Nephron progenitor cell (in vitro differentiated cells): ENCODE results near the gene CLEC16A.

Experiments
- DNase-seq: peaks from one replicate; pipeline ENCODE4 v3.0.0; 2021
- H3K27ac Mint-ChIP-seq: 2 replicates; pipeline ENCODE4 v1.8.0; 2021; ENCODE audit warnings: mild to moderate bottlenecking, moderate library complexity, mixed read lengths
- H3K27me3 Mint-ChIP-seq: 2 replicates; pipeline ENCODE4 v1.8.0; 2021; ENCODE audit warnings: mild to moderate bottlenecking, low read depth, mixed read lengths; ENCODE audit not compliant: poor library complexity
- H3K36me3 Mint-ChIP-seq: 2 replicates; pipeline ENCODE4 v1.8.0; 2021; ENCODE audit warnings: low read depth, mixed read lengths
- H3K4me1 Mint-ChIP-seq: 2 replicates; pipeline ENCODE4 v1.8.0; 2021; ENCODE audit warnings: mixed read lengths
- H3K4me3 Mint-ChIP-seq: 2 replicates; pipeline ENCODE4 v1.8.0; 2021; ENCODE audit warnings: mild to moderate bottlenecking, moderate library complexity, mixed read lengths
- H3K9me3 Mint-ChIP-seq: 2 replicates; pipeline ENCODE4 v1.8.0; 2021; ENCODE audit warnings: mild to moderate bottlenecking, moderate library complexity, mixed read lengths
- TF ChIP-seq, protein P1 (sequence below): fragments of 200-600 bp; sonication (generic); IDR thresholded peaks from 2 replicates; pipeline ENCODE4 v1.5.0; 2021; ENCODE audit warnings: antibody characterized with exemption

CLEC16A gene

GRCh38 chr16:11035096-11035495 is 90.7 kb downstream of the CLEC16A start:
- Mint-ChIP-seq H3K4me3 (no peak overlapping the region), H3K9me3 (peaks cover 10% of the 10 kb centered on the region), H3K4me1 (peaks cover 50% of the 10 kb centered on the region), H3K27ac (peak overlapping the region; percentile 66), H3K27me3 (no peaks in the 10 kb centered on the region), H3K36me3 (peaks cover 70% of the 10 kb centered on the region)
- TF ChIP-seq, protein P1, sequence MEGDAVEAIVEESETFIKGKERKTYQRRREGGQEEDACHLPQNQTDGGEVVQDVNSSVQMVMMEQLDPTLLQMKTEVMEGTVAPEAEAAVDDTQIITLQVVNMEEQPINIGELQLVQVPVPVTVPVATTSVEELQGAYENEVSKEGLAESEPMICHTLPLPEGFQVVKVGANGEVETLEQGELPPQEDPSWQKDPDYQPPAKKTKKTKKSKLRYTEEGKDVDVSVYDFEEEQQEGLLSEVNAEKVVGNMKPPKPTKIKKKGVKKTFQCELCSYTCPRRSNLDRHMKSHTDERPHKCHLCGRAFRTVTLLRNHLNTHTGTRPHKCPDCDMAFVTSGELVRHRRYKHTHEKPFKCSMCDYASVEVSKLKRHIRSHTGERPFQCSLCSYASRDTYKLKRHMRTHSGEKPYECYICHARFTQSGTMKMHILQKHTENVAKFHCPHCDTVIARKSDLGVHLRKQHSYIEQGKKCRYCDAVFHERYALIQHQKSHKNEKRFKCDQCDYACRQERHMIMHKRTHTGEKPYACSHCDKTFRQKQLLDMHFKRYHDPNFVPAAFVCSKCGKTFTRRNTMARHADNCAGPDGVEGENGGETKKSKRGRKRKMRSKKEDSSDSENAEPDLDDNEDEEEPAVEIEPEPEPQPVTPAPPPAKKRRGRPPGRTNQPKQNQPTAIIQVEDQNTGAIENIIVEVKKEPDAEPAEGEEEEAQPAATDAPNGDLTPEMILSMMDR, result no peak
- DNase-seq, result no peak

DNA sequence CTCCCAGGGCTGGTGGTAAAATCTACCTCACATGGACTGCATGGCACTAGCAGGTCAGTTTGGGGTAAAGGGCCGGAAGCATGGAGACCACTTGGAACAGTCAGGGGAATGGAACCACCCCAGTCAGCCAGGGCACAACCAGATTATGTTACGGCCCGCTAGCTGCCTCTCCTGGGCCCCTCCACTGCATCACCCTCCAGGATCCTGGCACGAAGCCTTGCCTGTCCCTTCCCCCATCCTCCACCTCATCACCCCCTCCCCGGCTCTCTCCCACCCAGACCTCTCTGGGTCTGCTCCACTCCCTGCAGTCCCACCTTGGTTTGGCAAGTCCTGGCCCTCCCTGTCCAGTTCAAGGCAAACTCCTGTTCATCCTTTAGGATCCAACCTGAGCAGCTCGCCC is 91.7 kb downstream of the CLEC16A start:
- Mint-ChIP-seq H3K27me3 (no peaks in the 10 kb centered on the region), H3K4me1 (peaks cover 50% of the 10 kb centered on the region), H3K9me3 (peaks cover 10% of the 10 kb centered on the region), H3K4me3 (no peak overlapping the region), H3K27ac (no peak overlapping the region), H3K36me3 (peaks cover 64% of the 10 kb centered on the region)
- TF ChIP-seq, protein P1, result no peak
- DNase-seq, result no peak

GRCh38 chr16:11036868-11037410 is 92.6 kb downstream of the CLEC16A start:
- TF ChIP-seq, protein P1, result no peak
- no peaks in the 10 kb centered on the region for H3K27me3 Mint-ChIP-seq
- no peak overlapping the region for H3K4me3 Mint-ChIP-seq
- peaks cover 10% of the 10 kb centered on the region for H3K9me3 Mint-ChIP-seq
- DNase-seq, result no peak
- peaks cover 58% of the 10 kb centered on the region for H3K36me3 Mint-ChIP-seq
- H3K27ac Mint-ChIP-seq, result no peak overlapping the region
- peaks cover 50% of the 10 kb centered on the region for H3K4me1 Mint-ChIP-seq

GRCh38 chr16:11038305-11038704 is 93.9 kb downstream of the CLEC16A start:
- H3K36me3 Mint-ChIP-seq, result peaks cover 57% of the 10 kb centered on the region
- H3K27ac Mint-ChIP-seq, result no peak overlapping the region
- DNase-seq, result no peak
- peaks cover 10% of the 10 kb centered on the region for H3K9me3 Mint-ChIP-seq
- TF ChIP-seq, protein P1, result no peak
- H3K4me1 Mint-ChIP-seq, result peaks cover 36% of the 10 kb centered on the region
- H3K27me3 Mint-ChIP-seq, result no peaks in the 10 kb centered on the region
- no peak overlapping the region for H3K4me3 Mint-ChIP-seq

DNA sequence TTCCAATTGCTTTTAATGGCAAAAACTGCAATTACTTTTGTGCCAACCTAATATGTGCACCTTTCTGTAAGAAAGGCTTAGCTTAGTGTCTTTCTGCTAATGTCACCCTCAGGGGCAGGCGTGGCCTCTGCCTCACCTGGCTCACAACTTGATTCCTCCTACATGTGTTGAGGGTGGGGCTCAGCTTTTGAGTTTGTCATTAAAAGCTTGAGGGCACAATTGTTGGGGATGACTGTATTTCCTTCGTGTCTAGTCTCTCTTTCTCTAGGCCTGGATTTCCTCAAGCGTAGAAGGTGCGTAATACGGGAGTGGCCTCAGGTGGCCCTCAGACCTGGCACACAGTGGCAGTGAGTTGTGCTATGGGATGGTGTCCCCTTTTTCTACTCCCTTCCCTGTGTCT is 94.4 kb downstream of the CLEC16A start:
- Mint-ChIP-seq H3K36me3 (peaks cover 58% of the 10 kb centered on the region), H3K4me1 (peaks cover 31% of the 10 kb centered on the region), H3K27me3 (no peaks in the 10 kb centered on the region), H3K4me3 (no peak overlapping the region), H3K9me3 (peaks cover 10% of the 10 kb centered on the region), H3K27ac (no peak overlapping the region)
- no peak for DNase-seq
- TF ChIP-seq, protein P1, result no peak

GRCh38 chr16:11039726-11040125 is 95.4 kb downstream of the CLEC16A start:
- TF ChIP-seq, protein P1, result no peak
- Mint-ChIP-seq H3K27ac (peak overlapping the region; percentile 7), H3K4me3 (no peak overlapping the region), H3K36me3 (peaks cover 50% of the 10 kb centered on the region), H3K4me1 (peaks cover 22% of the 10 kb centered on the region), H3K9me3 (peaks cover 8% of the 10 kb centered on the region), H3K27me3 (no peaks in the 10 kb centered on the region)
- no peak for DNase-seq
